H9 (cell line): ENCODE results near the gene DUSP14. TPM values are rescaled to one million over a fixed set of nuclear protein-coding genes. Genes with fewer than 3 reads are reported as not detected.

Experiments
- DNase-seq: peaks from one replicate; pipeline ENCODE4 v3.0.0-alpha.2; 2017
- H2AFZ ChIP-seq: one replicate; pipeline ENCODE4 v1.6.1; 2013; ENCODE audit warnings: mild to moderate bottlenecking, low read length, control low read depth, moderate library complexity
- H2AK5ac ChIP-seq: 2 replicates; pipeline ENCODE4 v1.6.1; 2013; ENCODE audit warnings: low read length, control low read depth, mixed read lengths; ENCODE audit not compliant: insufficient read length
- H2BK120ac ChIP-seq: one replicate; pipeline ENCODE4 v1.6.1; 2013; ENCODE audit warnings: low read depth, mild to moderate bottlenecking, low read length, control low read depth, inconsistent platforms; ENCODE audit not compliant: poor library complexity, severe bottlenecking
- H2BK12ac ChIP-seq: 2 replicates; pipeline ENCODE4 v1.6.1; 2013; ENCODE audit warnings: low read length, control low read depth, mixed read lengths, low read depth; ENCODE audit not compliant: insufficient read length
- H2BK15ac ChIP-seq: 2 replicates; pipeline ENCODE4 v1.6.1; 2013; ENCODE audit warnings: low read depth, low read length, control low read depth
- H2BK20ac ChIP-seq: one replicate; pipeline ENCODE4 v1.6.1; 2013; ENCODE audit warnings: low read depth, mild to moderate bottlenecking, low read length, control low read depth, inconsistent platforms; ENCODE audit not compliant: poor library complexity, severe bottlenecking
- H2BK5ac ChIP-seq: 2 replicates; pipeline ENCODE4 v1.6.1; 2013; ENCODE audit warnings: low read length, control low read depth, mixed read lengths; ENCODE audit not compliant: insufficient read length
- H3K14ac ChIP-seq: 2 replicates; pipeline ENCODE4 v1.6.1; 2013; ENCODE audit warnings: low read length, control low read depth; ENCODE audit not compliant: insufficient read depth
- H3K18ac ChIP-seq: 2 replicates; pipeline ENCODE4 v1.6.1; 2013; ENCODE audit warnings: low read depth, mild to moderate bottlenecking, mixed read lengths, low read length, control low read depth; ENCODE audit not compliant: insufficient read length
- H3K23ac ChIP-seq: 2 replicates; pipeline ENCODE4 v1.6.1; 2013; ENCODE audit warnings: low read length, control low read depth, mixed read lengths, low read depth; ENCODE audit not compliant: insufficient read length
- H3K23me2 ChIP-seq: 2 replicates; pipeline ENCODE4 v1.6.1; 2013; ENCODE audit warnings: low read depth, mild to moderate bottlenecking, mixed read lengths, low read length, control low read depth; ENCODE audit not compliant: insufficient read length, poor library complexity, severe bottlenecking
- H3K27ac ChIP-seq: 2 replicates; pipeline ENCODE4 v1.5.1; 2013; ENCODE audit warnings: low read length, control low read depth, mixed read lengths, low read depth; ENCODE audit not compliant: insufficient read length
- H3K27me3 ChIP-seq: 2 replicates; pipeline ENCODE4 v1.6.1; 2013; ENCODE audit warnings: low read length, control low read depth, inconsistent platforms; ENCODE audit not compliant: insufficient read depth
- H3K4ac ChIP-seq: 2 replicates; pipeline ENCODE4 v1.6.1; 2013; ENCODE audit warnings: low read depth, mild to moderate bottlenecking, control low read depth, inconsistent platforms, low read length, moderate library complexity
- H3K4me1 ChIP-seq: 2 replicates; pipeline ENCODE4 v1.6.1; 2013; ENCODE audit warnings: low read length, control low read depth, inconsistent platforms; ENCODE audit not compliant: insufficient read depth
- H3K4me2 ChIP-seq: 2 replicates; pipeline ENCODE4 v1.6.1; 2013; ENCODE audit warnings: low read length, control low read depth, mixed read lengths; ENCODE audit not compliant: insufficient read length, insufficient read depth
- H3K56ac ChIP-seq: 2 replicates; pipeline ENCODE4 v1.6.1; 2013; ENCODE audit warnings: low read depth, mild to moderate bottlenecking, mixed read lengths, low read length, control low read depth; ENCODE audit not compliant: insufficient read length
- H3K79me1 ChIP-seq: 2 replicates; pipeline ENCODE4 v1.6.1; 2013; ENCODE audit warnings: low read depth, mild to moderate bottlenecking, moderate library complexity, low read length, control low read depth, inconsistent platforms; ENCODE audit not compliant: insufficient read depth, poor library complexity, severe bottlenecking
- H3K79me2 ChIP-seq: 2 replicates; pipeline ENCODE4 v1.6.1; 2013; ENCODE audit warnings: low read length, control low read depth, inconsistent platforms; ENCODE audit not compliant: insufficient read depth
- H3K9ac ChIP-seq: 2 replicates; pipeline ENCODE4 v1.6.1; 2013; ENCODE audit warnings: low read length, control low read depth, mixed read lengths; ENCODE audit not compliant: insufficient read length; ENCODE audit errors: extremely low read depth
- H3K9me3 ChIP-seq: one replicate; pipeline ENCODE4 v1.6.1; 2013; ENCODE audit warnings: low read depth, low read length, inconsistent platforms; ENCODE audit not compliant: control insufficient read depth
- H3T11ph ChIP-seq: one replicate; pipeline ENCODE4 v1.6.1; 2013; ENCODE audit warnings: mild to moderate bottlenecking, low read length, control low read depth, inconsistent platforms
- H4K20me1 ChIP-seq: one replicate; pipeline ENCODE4 v1.6.1; 2013; ENCODE audit not compliant: control insufficient read depth, insufficient read length, insufficient read depth
- H4K5ac ChIP-seq: 2 replicates; pipeline ENCODE4 v1.6.1; 2013; ENCODE audit warnings: low read depth, mild to moderate bottlenecking, mixed read lengths, low read length, control low read depth; ENCODE audit not compliant: insufficient read length
- H4K8ac ChIP-seq: replicated peaks from 2 replicates; pipeline ENCODE4 v1.6.1; 2013; ENCODE audit warnings: low read length, control low read depth, mixed read lengths, low read depth; ENCODE audit not compliant: insufficient read length
- H4K91ac ChIP-seq: 2 replicates; pipeline ENCODE4 v1.6.1; 2013; ENCODE audit warnings: low read depth, mild to moderate bottlenecking, moderate library complexity, mixed read lengths, low read length, control low read depth; ENCODE audit not compliant: insufficient read length
- H3K27ac Mint-ChIP-seq, 3 experiments: 2 replicates in 2 of 3; 3 replicates in 1 of 3; pipeline ENCODE4 v1.8.0; 2020 to 2021; ENCODE audit warnings: mixed read lengths in 3 of 3, mild to moderate bottlenecking in 1 of 3, moderate library complexity in 1 of 3
- H3K27me3 Mint-ChIP-seq: 2 replicates; pipeline ENCODE4 v1.8.0; 2021; ENCODE audit warnings: low read depth, mild to moderate bottlenecking, moderate library complexity, mixed read lengths
- H3K36me3 Mint-ChIP-seq, 3 experiments: 2 replicates in 2 of 3; 3 replicates in 1 of 3; pipeline ENCODE4 v1.8.0; 2020 to 2021; ENCODE audit warnings: low read depth in 3 of 3, mixed read lengths in 3 of 3; ENCODE audit not compliant: insufficient read depth in 1 of 3
- H3K4me1 Mint-ChIP-seq, 2 experiments: 2 replicates each; pipeline ENCODE4 v1.8.0; 2020; ENCODE audit warnings: mixed read lengths in 2 of 2
- H3K4me3 Mint-ChIP-seq, 2 experiments: 2 replicates in 1 of 2; 3 replicates in 1 of 2; pipeline ENCODE4 v1.8.0; 2020 to 2021; ENCODE audit warnings: mild to moderate bottlenecking in 2 of 2, mixed read lengths in 2 of 2, moderate library complexity in 1 of 2
- H3K9me3 Mint-ChIP-seq, 2 experiments: 2 replicates in 1 of 2; 3 replicates in 1 of 2; pipeline ENCODE4 v1.8.0; 2020; ENCODE audit warnings: mild to moderate bottlenecking in 2 of 2, mixed read lengths in 2 of 2, moderate library complexity in 1 of 2
- WGBS: extraction: QIAGEN DNeasy Blood & Tissue Kit; methylation state at CpG from one replicate; pipeline ENCODE4 v1.1.7; 2013; ENCODE audit warnings: missing lambda C conversion rate, low lambda C conversion rate, mixed read lengths; ENCODE audit not compliant: insufficient read length; ENCODE audit errors: extremely low coverage; 5-methylcytosine and 5-hydroxymethylcytosine counted together
- total RNA-seq: library from RNA; stranded (reverse); gene quantifications from 2 replicates; pipeline ENCODE4 v1.2.1, GENCODE V29; 2021
- TF ChIP-seq, protein P1 (sequence below): fragments of 200-600 bp; sonication (generic); conservative IDR thresholded peaks from 3 replicates; pipeline ENCODE4 v1.8.0; 2021; ENCODE audit warnings: antibody characterized with exemption, mild to moderate bottlenecking

The DUSP14 gene
- total RNA-seq, 1 experiment from 2014 or later: 21.3 TPM

- Histone ChIP-seq H3K79me1 (no peaks in the 10 kb centered on the region), H2AFZ (no peak overlapping the region), H2BK12ac (no peak overlapping the region), H3K23ac (no peak overlapping the region), H3K27me3 (no peaks in the 10 kb centered on the region), H3K79me2 (no peaks in the 10 kb centered on the region), H3K4ac (no peak overlapping the region), H4K91ac (no peak overlapping the region), H2BK15ac (no peak overlapping the region), H3K9ac (no peak overlapping the region), H2BK120ac (no peak overlapping the region), H4K20me1 (no peaks in the 10 kb centered on the region), H3K27ac (no peak overlapping the region), H4K5ac (no peak overlapping the region), H3K14ac (no peak overlapping the region), H3K4me1 (no peaks in the 10 kb centered on the region), H3K4me2 (no peak overlapping the region), H3K9me3 (no peaks in the 10 kb centered on the region), H2BK5ac (no peak overlapping the region), H2BK20ac (no peak overlapping the region), H3K56ac (no peak overlapping the region), H3K18ac (no peak overlapping the region), H3K23me2 (no peaks in the 10 kb centered on the region), H4K8ac (no peak overlapping the region), H2AK5ac (no peak overlapping the region), H3T11ph (no peak overlapping the region)
- no peak overlapping the region for H3K4me3 Mint-ChIP-seq
- H3K27ac Mint-ChIP-seq: no peak overlapping the region
- WGBS: no CpG with 5 or more reads among the region's 4 CpGs
- peaks cover 6 to 51% (median 27%) of the 10 kb centered on the region in 3 experiments; a peak in 6 of 7 replicates for H3K36me3 Mint-ChIP-seq
- no peak for DNase-seq
- peaks cover 0 to 4% of the 10 kb centered on the region in 2 experiments; a peak in 1 of 4 replicates for H3K4me1 Mint-ChIP-seq
- no peaks in the 10 kb centered on the region for H3K27me3 Mint-ChIP-seq
- TF ChIP-seq, protein P1, sequence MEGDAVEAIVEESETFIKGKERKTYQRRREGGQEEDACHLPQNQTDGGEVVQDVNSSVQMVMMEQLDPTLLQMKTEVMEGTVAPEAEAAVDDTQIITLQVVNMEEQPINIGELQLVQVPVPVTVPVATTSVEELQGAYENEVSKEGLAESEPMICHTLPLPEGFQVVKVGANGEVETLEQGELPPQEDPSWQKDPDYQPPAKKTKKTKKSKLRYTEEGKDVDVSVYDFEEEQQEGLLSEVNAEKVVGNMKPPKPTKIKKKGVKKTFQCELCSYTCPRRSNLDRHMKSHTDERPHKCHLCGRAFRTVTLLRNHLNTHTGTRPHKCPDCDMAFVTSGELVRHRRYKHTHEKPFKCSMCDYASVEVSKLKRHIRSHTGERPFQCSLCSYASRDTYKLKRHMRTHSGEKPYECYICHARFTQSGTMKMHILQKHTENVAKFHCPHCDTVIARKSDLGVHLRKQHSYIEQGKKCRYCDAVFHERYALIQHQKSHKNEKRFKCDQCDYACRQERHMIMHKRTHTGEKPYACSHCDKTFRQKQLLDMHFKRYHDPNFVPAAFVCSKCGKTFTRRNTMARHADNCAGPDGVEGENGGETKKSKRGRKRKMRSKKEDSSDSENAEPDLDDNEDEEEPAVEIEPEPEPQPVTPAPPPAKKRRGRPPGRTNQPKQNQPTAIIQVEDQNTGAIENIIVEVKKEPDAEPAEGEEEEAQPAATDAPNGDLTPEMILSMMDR: no peak
- H3K9me3 Mint-ChIP-seq: no peaks in the 10 kb centered on the region
Observed at GRCh38 chr17:37517881-37518280, 28.2 kb downstream of the DUSP14 start.
